ENCODE measurements around the gene CACNA1S. TPM values are rescaled to one million over a fixed set of nuclear protein-coding genes. Genes with fewer than 3 reads are reported as not detected.

The CACNA1S gene
- total RNA-seq, 1 donor from 2014 or later, result 0.07 TPM

GRCh38 chr1:201140941-201141260 is 28.7 kb upstream of the CACNA1S start:
- Mint-ChIP-seq H3K27ac (ENCODE audit: unreplicated experiment) (no peak overlapping the region), H3K9me3 (ENCODE audit: unreplicated experiment) (peaks cover 2% of the 10 kb centered on the region), H3K27me3 (ENCODE audit: unreplicated experiment) (peaks cover 7% of the 10 kb centered on the region), H3K4me1 (ENCODE audit: low read depth, unreplicated experiment) (peaks cover 39% of the 10 kb centered on the region), H3K4me3 (ENCODE audit: unreplicated experiment) (no peak overlapping the region), H3K36me3 (ENCODE audit: unreplicated experiment) (no peaks in the 10 kb centered on the region)
- no peak for DNase-seq
- TF ChIP-seq CTCF (IDR thresholded peaks at IDR 0.05; ENCODE audit: partially characterized antibody, unreplicated experiment), result no peak

DNA sequence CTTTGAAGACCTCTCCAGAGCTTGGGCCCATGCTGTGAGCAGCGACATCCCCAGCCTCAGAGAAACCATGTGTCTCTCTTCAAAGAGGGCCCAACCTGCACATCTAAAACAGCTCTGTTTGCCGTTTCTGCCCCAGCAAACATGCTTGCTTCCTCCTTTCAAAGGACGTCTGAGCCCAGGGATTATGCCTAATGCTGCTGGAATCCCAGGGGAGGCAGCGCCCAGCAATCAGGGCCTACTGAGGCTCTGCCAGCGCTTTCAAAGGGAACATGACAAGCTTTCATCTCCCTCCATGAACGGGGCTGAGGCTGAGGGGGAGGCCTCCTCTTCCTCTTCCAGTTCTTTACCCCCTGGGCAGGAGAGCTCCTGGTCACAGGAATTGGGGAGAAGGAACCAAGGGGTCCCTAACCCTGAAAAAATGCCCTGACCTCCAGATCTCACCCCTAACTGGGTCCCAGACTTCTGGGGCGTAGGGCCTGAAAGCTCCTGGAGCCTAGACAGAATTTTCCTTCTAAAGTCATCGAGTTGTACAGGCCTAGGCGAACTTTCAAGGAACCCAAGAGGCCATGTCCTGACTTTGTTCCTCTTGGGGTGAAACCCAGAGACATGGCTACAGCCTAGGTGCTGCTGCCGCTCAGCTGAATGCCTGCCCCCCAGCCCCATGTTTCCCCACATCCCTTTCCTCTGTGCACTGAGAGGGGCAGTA is 28.2 kb upstream of the CACNA1S start:
- no peak for DNase-seq
- peaks cover 4% of the 10 kb centered on the region for H3K36me3 Mint-ChIP-seq (ENCODE audit: unreplicated experiment)
- peaks cover 2% of the 10 kb centered on the region for H3K9me3 Mint-ChIP-seq (ENCODE audit: unreplicated experiment)
- no peak for TF ChIP-seq CTCF (IDR thresholded peaks at IDR 0.05; ENCODE audit: partially characterized antibody, unreplicated experiment)
- H3K4me1 Mint-ChIP-seq (ENCODE audit: low read depth, unreplicated experiment), result peaks cover 44% of the 10 kb centered on the region
- H3K27ac Mint-ChIP-seq (ENCODE audit: unreplicated experiment), result peak overlapping the region; percentile 33
- peaks cover 5% of the 10 kb centered on the region for H3K27me3 Mint-ChIP-seq (ENCODE audit: unreplicated experiment)
- no peak overlapping the region for H3K4me3 Mint-ChIP-seq (ENCODE audit: unreplicated experiment)

DNA sequence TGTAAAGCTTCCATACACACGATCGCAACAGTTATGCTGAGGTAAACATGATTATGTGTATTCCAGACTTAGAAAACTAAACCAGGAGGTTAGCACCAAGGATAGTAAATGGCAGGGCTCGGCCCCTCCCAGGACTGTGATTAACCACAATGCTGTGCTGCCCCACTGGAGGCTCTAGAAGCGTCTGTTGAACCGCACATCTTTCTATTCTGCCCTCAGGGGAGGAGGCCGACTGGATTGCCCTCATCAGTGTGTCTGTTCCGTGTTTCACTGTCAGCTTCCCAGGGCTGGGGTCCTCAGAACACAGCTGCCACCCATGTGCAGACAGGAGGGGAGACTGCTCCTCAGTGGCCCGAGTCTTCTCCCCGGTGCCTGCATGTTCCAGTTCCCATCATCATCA is 27.5 kb upstream of the CACNA1S start:
- peaks cover 5% of the 10 kb centered on the region for H3K27me3 Mint-ChIP-seq (ENCODE audit: unreplicated experiment)
- H3K9me3 Mint-ChIP-seq (ENCODE audit: unreplicated experiment), result peaks cover 2% of the 10 kb centered on the region
- DNase-seq, result no peak
- H3K36me3 Mint-ChIP-seq (ENCODE audit: unreplicated experiment), result peaks cover 8% of the 10 kb centered on the region
- TF ChIP-seq CTCF (IDR thresholded peaks at IDR 0.05; ENCODE audit: partially characterized antibody, unreplicated experiment), result no peak
- peak overlapping the region; percentile 33 for H3K27ac Mint-ChIP-seq (ENCODE audit: unreplicated experiment)
- no peak overlapping the region for H3K4me3 Mint-ChIP-seq (ENCODE audit: unreplicated experiment)
- peaks cover 42% of the 10 kb centered on the region for H3K4me1 Mint-ChIP-seq (ENCODE audit: low read depth, unreplicated experiment)

GRCh38 chr1:201139306-201139705 is 27.1 kb upstream of the CACNA1S start:
- no peak for DNase-seq
- peaks cover 5% of the 10 kb centered on the region for H3K9me3 Mint-ChIP-seq (ENCODE audit: unreplicated experiment)
- TF ChIP-seq CTCF (IDR thresholded peaks at IDR 0.05; ENCODE audit: partially characterized antibody, unreplicated experiment), result no peak
- H3K27ac Mint-ChIP-seq (ENCODE audit: unreplicated experiment), result no peak overlapping the region
- H3K36me3 Mint-ChIP-seq (ENCODE audit: unreplicated experiment), result peaks cover 11% of the 10 kb centered on the region
- peaks cover 5% of the 10 kb centered on the region for H3K27me3 Mint-ChIP-seq (ENCODE audit: unreplicated experiment)
- H3K4me3 Mint-ChIP-seq (ENCODE audit: unreplicated experiment), result no peak overlapping the region
- peaks cover 42% of the 10 kb centered on the region for H3K4me1 Mint-ChIP-seq (ENCODE audit: low read depth, unreplicated experiment)

- Mint-ChIP-seq H3K4me3 (ENCODE audit: unreplicated experiment) (no peak overlapping the region), H3K36me3 (ENCODE audit: unreplicated experiment) (peaks cover 11% of the 10 kb centered on the region), H3K27me3 (ENCODE audit: unreplicated experiment) (peaks cover 5% of the 10 kb centered on the region), H3K4me1 (ENCODE audit: low read depth, unreplicated experiment) (peaks cover 41% of the 10 kb centered on the region), H3K9me3 (ENCODE audit: unreplicated experiment) (peaks cover 5% of the 10 kb centered on the region), H3K27ac (ENCODE audit: unreplicated experiment) (no peak overlapping the region)
- DNase-seq, result no peak
- TF ChIP-seq CTCF (IDR thresholded peaks at IDR 0.05; ENCODE audit: partially characterized antibody, unreplicated experiment), result no peak
Observed at GRCh38 chr1:201138311-201138840, 26.1 kb upstream of the CACNA1S start.
